K562 (cell line): ENCODE measurements around the gene PCDH12. TPM values are rescaled to one million over a fixed set of nuclear protein-coding genes. Genes with fewer than 3 reads are reported as not detected.

Source experiments
- MCM5 ChIP-seq: fragments of 450-650 bp; IDR thresholded peaks from 2 replicates; pipeline ENCODE4 v1.6.1; 2016; ENCODE audit warnings: low read depth
- SMAD1 ChIP-seq: fragments of 150-350 bp; IDR thresholded peaks from 2 replicates; pipeline ENCODE4 v1.6.1; 2014; ENCODE audit warnings: low read length, low read depth; ENCODE audit not compliant: partially characterized antibody
- XRCC4 ChIP-seq: IDR thresholded peaks from one replicate; pipeline ENCODE4 v1.6.1; 2011; ENCODE audit not compliant: insufficient read depth, insufficient read length; ENCODE audit errors: extremely low read depth
- ZZZ3 ChIP-seq: fragments of 450-650 bp; IDR thresholded peaks from 2 replicates; pipeline ENCODE4 v1.6.1; 2016; ENCODE audit warnings: antibody characterized with exemption, mild to moderate bottlenecking, moderate library complexity
- polyA plus RNA-seq, 8 experiments: library from polyadenylated mRNA; depleted of rRNA in 4 of 8; stranded (reverse) in 5 of 8; unstranded in 3 of 8; fragments of >200 nt; fragmentation: Nextera tagmentation in 2 of 8; fragmentation: Illumina TruSeq in 1 of 8; extraction: Ambion mirVana in 2 of 8; extraction: Trizol in 1 of 8; gene quantifications; 2 replicates each; pipeline versions ENCODE4 v1.2.1 to v1.2.3, GENCODE V29; 2011 to 2014; ENCODE audit warnings: inconsistent platforms in 1 of 8, missing spikeins in 1 of 8
- total RNA-seq, 7 experiments: library from RNA; depleted of rRNA in 6 of 7; stranded (reverse); fragments of >200 nt in 6 of 7; fragmentation: Illumina TruSeq in 2 of 7; extraction: Trizol in 2 of 7; gene quantifications; 2 replicates each; pipeline versions ENCODE4 v1.2.1 to v1.2.3, GENCODE V29; 2011 to 2021; ENCODE audit warnings: low replicate concordance in 1 of 7
- TF ChIP-seq, protein P1 (sequence below), 2 experiments: fragments of 200-800 bp in 1 of 2; sonication (Bioruptor generic) in 1 of 2; sonication (generic) in 1 of 2; formaldehyde crosslinking in 1 of 2; IDR thresholded peaks in 1 of 2; conservative IDR thresholded peaks in 1 of 2; 2 replicates each; pipeline versions ENCODE4 v1.5.0 to v1.6.1; 2016 to 2020; ENCODE audit warnings: missing compliant biosample characterization in 1 of 2, missing genetic modification characterization in 1 of 2, missing genetic modification reagents in 1 of 2
- TF ChIP-seq, protein P2 (sequence below): sonication (generic); formaldehyde crosslinking; IDR thresholded peaks from 2 replicates; pipeline ENCODE4 v1.8.1; 2022; ENCODE audit warnings: missing genetic modification reagents

PCDH12 gene
- total and polyA plus RNA-seq, 9 of the 15 experiments (the other 6 are each of a cell fraction or from before 2014, with no cell fraction given), result 0.01 to 0.04 (median 0.01) TPM; not detected in 4

DNA sequence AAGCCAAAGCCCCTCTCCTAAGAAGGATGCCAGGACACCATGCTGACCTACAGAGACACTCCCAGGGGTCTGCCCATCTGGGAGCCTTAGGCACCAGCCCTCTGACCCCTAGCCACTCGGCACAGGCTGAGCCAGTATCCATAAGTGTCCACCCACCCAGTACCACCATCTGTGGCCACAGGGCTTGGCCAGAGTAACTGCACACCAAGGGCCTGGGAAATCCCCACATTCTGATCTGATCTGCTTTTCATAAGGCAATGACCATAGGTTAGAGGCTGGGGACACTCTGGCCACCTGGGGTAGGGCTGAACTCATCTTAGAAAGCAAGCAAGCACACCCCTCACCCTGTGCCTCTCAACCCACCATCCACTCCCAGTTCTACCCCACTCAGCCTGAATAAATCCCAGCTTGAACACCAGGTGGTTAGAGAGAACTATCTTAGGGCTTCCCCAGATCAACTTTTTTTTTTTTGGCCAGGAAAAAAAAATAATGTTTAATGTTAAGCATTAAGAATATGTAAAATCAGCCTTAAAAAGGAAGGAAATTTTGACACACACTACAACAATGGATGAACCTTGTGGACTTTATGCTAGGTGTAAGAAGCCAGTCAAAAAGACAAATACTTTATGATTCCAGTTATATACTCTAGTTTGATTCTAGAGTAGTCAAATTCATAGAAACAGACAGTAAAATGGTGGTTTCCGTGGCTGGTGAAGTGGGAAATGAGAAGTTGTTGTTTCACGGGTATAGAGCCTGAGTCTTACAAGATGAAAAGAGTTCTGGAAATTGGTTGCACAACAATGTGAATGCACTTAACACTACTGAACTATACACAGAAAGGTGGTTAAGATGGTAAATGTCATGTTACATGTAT is 48.6 kb upstream of the PCDH12 start (continued):
- TF ChIP-seq XRCC4 (no peak), SMAD1 (no peak), MCM5 (no peak), ZZZ3 (no peak)
- TF ChIP-seq, protein P1, sequence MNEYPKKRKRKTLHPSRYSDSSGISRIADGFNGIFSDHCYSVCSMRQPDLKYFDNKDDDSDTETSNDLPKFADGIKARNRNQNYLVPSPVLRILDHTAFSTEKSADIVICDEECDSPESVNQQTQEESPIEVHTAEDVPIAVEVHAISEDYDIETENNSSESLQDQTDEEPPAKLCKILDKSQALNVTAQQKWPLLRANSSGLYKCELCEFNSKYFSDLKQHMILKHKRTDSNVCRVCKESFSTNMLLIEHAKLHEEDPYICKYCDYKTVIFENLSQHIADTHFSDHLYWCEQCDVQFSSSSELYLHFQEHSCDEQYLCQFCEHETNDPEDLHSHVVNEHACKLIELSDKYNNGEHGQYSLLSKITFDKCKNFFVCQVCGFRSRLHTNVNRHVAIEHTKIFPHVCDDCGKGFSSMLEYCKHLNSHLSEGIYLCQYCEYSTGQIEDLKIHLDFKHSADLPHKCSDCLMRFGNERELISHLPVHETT (CRISPR knock-in tag; conservative IDR thresholded peaks at IDR 0.05 in 1 of 2, IDR thresholded peaks at IDR 0.05 in 1 of 2), result no peak
- TF ChIP-seq, protein P2, sequence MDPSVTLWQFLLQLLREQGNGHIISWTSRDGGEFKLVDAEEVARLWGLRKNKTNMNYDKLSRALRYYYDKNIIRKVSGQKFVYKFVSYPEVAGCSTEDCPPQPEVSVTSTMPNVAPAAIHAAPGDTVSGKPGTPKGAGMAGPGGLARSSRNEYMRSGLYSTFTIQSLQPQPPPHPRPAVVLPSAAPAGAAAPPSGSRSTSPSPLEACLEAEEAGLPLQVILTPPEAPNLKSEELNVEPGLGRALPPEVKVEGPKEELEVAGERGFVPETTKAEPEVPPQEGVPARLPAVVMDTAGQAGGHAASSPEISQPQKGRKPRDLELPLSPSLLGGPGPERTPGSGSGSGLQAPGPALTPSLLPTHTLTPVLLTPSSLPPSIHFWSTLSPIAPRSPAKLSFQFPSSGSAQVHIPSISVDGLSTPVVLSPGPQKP, result no peak
